Stimulated activated CD8-positive, alpha-beta memory T cell treated with anti-CD3 and anti-CD28 coated beads, Interleukin-12 subunit alpha, Interleukin-12 subunit beta, amount 100 ng/mL, for 24 hours (primary cell): ENCODE data around the gene DOCK11.
"Not testable (repeated sequence)": the region's sequence is repeated elsewhere in the genome, so short reads cannot be mapped to it uniquely, and the experiment has no call there.

Source experiments
- DNase-seq: peaks from one replicate; pipeline ENCODE4 v3.0.0-alpha.2; 2020; ENCODE audit errors: extremely low read depth

Gene DOCK11

GRCh38 chrX:118694638-118695037 is 199.0 kb downstream of the DOCK11 start:
- no peak for DNase-seq

DNA sequence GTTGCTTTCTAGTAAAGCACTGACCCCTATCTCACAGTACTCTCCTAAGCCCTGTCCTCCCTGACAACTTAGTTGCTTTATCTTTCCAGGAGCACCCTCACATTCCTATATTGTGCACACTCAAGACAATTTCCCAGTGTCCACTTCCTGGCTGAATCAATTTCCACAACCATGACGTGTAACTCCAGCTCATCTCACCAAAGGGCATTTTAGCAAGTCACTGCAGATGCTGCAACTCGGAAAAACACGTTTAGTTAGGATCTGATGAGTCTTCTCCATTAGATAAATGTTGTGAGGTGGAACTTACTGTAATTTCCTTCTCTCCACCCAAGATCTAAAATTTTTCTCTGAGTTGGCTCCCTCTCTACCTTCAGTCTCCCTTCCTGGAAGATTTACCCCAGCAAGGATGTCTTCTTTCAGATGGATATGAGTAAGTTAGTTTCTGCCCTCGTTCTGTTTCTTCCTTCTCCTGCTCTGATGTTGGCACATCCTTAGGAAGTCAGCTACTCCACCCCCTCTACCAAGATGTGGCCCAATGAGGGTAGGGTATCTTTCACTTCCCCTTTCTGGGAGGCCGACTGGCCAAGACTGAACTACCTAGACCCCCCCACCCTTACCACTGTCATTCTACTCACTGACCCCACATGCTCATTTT is 203.0 kb downstream of the DOCK11 start:
- no peak for DNase-seq

DNA sequence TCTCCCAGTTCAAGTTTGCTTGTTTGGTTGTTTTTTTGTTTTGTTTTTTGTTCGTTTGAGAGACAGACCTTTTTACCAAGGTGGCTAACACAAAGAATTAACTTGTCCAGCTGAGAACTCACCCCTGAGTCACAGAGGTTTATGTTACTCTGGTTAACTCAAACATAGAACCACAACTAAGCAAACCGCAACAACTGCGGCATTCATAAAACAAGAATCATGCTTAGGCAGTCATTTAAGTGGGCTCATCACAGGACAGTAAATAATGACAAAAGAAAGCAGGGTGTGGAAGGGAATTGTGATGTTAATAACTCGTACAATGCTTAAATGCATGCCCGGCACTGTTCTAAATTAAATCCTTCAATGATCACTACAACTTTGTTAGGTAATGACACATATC is 207.1 kb downstream of the DOCK11 start:
- DNase-seq, result no peak

DNA sequence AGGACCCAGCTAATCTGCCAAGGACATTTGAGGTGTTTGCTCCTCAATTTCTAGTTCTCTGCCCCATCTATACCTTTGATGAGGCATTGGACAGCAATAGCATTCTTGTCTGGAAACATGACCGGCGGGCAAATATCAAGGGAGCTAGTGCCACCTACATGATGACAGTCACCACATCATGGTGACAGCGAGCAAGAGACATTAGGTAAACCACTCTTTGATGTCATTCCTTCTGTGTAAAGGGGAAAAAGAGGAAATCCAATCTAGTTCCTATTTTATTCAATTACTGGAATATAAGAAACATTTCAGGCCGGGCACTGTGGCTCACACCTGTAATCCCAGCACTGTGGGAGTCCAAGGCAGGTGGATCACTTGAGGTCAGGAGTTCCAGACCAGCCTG is 211.1 kb downstream of the DOCK11 start:
- DNase-seq, result no peak

DNA sequence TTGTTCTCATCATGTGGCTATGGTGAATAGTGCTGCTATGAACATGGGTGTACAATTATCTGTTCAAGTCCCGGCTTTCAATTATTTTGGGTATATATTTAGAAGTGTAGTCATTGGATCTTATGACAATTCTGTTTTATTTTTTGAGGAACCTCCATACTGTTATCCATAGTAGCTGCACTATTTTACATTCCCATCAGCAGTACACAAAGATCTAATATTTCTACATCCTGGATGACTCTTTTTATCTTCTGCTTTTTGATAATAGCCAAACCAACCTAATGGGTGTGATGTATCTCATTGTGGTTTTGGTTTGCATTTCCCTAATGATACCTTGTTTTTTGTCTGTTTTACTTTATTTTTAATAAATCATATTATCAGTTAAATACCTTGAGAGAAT is 218.9 kb downstream of the DOCK11 start:
- no peak for DNase-seq

- not testable (repeated sequence) for DNase-seq
Observed at GRCh38 chrX:118715917-118716316, 220.3 kb downstream of the DOCK11 start.

DNA sequence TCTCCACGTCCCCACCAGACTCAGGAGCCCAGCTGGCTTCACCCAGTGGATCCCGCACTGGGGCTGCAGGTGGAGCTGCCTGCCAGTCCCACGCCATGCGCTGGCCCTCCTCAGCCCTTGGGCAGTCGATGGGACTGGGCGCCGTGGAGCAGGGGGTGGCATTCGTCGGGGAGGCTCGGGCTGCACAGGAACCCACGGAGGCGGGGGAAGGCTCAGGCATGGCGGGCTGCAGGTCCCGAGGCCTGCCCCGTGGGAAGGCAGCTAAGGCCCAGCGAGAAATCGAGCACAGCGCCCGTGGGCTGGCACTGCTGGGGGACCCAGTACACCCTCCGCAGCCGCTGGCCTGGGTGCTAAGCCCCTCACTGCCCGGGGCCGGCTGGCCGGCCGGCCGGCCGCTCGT is 221.2 kb downstream of the DOCK11 start:
- not testable (repeated sequence) for DNase-seq

- no peak for DNase-seq
Observed at GRCh38 chrX:118717678-118718391, 222.2 kb downstream of the DOCK11 start.

DNA sequence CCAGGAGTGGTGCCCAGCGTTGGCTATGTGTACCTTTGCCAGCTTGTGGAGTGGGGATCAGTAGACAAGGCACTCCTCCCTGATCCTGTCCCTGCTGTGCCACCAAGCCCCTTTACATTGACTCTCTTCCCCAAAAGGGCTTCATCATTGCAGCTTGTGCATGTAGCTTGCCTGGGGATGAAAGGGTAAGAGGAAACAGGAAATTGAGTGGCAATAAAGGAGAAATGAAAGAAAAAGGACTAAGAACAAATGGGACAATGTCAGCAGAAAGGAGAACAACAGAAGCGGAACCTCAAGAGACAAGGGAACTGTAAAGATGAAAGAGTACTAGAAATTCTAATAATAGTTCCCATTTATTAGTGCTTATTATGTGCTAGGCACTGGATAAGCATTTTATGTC is 223.1 kb downstream of the DOCK11 start:
- DNase-seq, result no peak

GRCh38 chrX:118720058-118720707 is 224.6 kb downstream of the DOCK11 start:
- DNase-seq, result no peak

DNA sequence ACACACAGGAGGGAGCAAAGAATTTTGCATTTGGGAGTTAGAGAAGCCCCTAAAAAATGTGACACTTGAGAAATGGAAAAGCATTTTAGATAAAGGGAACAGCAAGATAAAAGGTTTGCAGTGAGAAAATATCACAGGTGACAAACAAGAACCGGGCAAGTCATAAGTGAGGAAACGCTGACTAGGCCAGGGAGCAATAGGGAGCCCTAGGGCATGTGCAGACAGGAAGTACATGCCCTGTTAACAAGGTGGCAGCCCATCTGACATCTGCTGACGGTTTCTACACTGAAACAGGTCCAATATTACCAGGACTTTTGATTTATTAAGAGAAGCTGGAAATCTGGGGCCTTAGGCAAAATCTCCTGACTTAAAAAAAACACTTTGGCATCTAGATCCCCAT is 227.8 kb downstream of the DOCK11 start:
- DNase-seq, result no peak

DNA sequence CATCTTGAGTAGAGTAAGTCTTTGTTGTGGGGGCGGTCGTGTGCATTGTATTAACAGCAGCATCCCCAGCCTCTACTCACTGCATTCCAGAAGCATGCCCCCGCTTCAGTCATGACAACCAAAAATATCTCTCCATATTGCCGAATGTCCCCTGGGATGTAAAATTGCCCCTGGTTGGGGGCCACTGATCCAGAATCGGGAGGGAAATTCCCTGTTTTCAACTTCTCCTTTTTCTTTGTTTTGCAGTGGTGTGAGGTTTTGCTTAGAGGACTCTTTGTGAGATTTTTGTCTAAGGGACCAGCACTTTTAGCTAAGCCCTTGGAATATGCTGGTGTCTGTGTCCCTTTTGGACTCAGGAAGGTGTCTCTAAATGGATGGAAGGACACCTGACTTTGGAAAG is 228.8 kb downstream of the DOCK11 start:
- DNase-seq, result no peak

DNA sequence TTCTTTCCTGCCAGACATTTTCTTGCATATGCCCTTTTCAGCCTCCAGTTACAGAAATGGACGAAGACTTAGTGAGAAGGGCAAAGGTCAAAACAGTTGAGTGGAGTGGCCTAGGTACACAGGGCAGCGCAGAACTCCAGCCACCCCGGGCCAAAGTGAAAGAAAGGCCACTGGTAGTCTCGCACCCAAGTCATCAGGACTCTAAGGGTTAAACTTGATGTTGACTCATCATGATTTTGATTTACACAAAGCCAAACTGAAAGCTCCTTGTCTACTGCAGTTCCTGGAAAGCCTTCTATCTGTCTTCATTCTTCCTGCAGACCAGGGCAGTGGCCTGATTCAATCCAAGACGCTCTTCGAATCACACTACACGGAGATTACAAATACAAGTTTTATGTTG is 229.2 kb downstream of the DOCK11 start:
- no peak for DNase-seq

- no peak for DNase-seq
Observed at GRCh38 chrX:118726396-118726795, 230.8 kb downstream of the DOCK11 start.

DNA sequence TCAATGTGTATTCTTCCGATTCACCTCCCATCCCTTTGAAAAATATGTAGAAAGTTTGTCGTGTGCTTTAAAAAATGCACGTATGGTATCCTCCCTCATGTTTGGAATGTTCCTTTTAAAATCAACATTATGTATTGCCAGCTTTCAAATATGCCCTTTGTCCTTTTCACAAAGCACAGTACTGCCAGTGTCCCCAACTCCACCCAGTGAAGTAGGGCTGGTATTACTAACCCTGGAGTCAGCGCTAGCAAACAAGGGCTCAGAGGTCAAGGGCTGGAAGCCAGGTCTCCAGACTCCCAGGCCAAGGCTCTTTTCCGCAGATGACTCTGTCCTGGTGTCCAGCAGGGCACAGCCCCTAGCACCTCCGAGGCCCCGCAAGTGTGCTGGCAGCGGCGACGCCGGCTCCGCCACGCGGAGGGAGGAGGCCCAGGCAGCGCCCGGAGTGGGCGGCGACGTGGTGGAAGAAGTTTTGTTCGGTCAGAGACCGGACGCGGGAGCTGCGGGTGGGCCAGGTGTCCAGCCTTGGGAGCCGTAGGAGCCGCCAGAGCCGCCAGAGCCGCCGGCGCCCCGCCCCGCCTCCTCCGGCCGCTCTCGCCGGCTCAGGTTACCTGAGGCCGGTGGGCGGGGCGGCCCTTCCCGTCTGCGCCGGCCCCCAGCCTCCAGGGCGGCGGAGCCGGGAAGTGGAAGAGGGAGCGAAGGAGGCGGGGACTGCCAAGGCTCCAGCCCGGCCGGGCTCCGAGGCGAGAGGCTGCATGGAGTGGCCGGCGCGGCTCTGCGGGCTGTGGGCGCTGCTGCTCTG is 231.5 kb downstream of the DOCK11 start, which contains the start of gene IL13RA1:
IL13RA1 (plus strand) TSS at position 720 of the 799 bp plus-strand sequence; CDS start at position 753, 33 bp downstream.
- DNase-seq, result no peak

- DNase-seq, result no peak
Observed at GRCh38 chrX:118727686-118728339, 232.2 kb downstream of the DOCK11 start.

- DNase-seq, result no peak
Observed at GRCh38 chrX:118729042-118729652, 233.5 kb downstream of the DOCK11 start.

- DNase-seq, result no peak
Observed at GRCh38 chrX:118730500-118731247, 235.1 kb downstream of the DOCK11 start.

GRCh38 chrX:118732551-118732950 is 236.9 kb downstream of the DOCK11 start:
- DNase-seq, result not testable (repeated sequence)

- no peak for DNase-seq
Observed at GRCh38 chrX:118734909-118735308, 239.3 kb downstream of the DOCK11 start.
